ENCODE results near the gene APOBEC4. TPM values are rescaled to one million over a fixed set of nuclear protein-coding genes. Genes with fewer than 3 reads are reported as not detected.

The APOBEC4 gene
- total and polyA plus RNA-seq, 9 of the 15 experiments (the other 6 are each of a cell fraction or from before 2014, with no cell fraction given) = not detected

DNA sequence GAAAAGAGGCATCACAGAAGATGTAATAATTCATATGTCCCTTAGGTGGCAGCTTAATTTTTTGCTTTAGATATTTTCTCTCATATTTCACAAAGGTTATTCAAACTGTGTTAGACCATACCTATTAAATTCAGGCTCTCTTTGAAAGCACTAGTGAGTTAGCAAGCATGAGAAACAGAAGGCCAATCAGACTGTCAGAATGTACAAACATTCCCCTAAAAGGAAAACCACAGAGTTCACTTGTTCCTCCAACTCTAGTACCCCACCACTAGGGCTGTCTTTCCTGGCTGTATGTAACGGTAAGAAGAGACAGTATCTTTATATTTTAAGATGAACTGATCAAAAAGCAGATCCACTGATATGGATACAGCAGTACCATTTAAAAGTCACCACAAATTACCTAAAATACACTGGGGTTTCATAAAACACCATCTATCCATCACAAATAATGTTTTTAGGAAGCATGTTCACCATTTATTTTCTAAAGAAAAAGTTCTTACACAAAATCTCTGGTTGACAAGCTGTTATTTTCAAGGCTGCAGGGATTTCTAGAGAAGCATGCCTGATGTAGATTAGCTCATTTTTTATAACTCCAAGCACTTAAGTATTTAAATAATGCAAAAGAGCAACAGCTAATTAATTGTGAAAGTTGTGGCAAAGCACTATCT lies 19.3 kb downstream of the APOBEC4 start (continued):
- TF ChIP-seq, protein P1, sequence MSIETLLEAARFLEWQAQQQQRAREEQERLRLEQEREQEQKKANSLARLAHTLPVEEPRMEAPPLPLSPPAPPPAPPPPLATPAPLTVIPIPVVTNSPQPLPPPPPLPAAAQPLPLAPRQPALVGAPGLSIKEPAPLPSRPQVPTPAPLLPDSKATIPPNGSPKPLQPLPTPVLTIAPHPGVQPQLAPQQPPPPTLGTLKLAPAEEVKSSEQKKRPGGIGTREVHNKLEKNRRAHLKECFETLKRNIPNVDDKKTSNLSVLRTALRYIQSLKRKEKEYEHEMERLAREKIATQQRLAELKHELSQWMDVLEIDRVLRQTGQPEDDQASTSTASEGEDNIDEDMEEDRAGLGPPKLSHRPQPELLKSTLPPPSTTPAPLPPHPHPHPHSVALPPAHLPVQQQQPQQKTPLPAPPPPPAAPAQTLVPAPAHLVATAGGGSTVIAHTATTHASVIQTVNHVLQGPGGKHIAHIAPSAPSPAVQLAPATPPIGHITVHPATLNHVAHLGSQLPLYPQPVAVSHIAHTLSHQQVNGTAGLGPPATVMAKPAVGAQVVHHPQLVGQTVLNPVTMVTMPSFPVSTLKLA (conservative IDR thresholded peaks at IDR 0.05) = peak in 1 of 2 experiments; percentile 22; a peak in 1 of 4 replicates
- TF ChIP-seq EP400 (IDR thresholded peaks at IDR 0.05) (0 out of 2 replicates have a peak, but pooled peaks have one; percentile 20), ZFPM2 (CRISPR knock-in tag; IDR thresholded peaks at IDR 0.05) (peak; percentile 60; the same call in 1 of the 2 replicates), MCM7 (IDR thresholded peaks at IDR 0.05) (no peak), PHB (CRISPR knock-in tag; IDR thresholded peaks at IDR 0.05) (no peak), SRF (CRISPR knock-in tag; IDR thresholded peaks at IDR 0.05) (peak; percentile 91 to 100), GATA2 (CRISPR knock-in tag; IDR thresholded peaks at IDR 0.05) (peak; percentile 41; the same call in 1 of the 2 replicates), ZFX (CRISPR knock-in tag; IDR thresholded peaks at IDR 0.05) (no peak; the same call in 1 of the 2 replicates), NR2C2 (CRISPR knock-in tag; IDR thresholded peaks at IDR 0.05) (no peak), NR2C2 (tag; IDR thresholded peaks at IDR 0.05) (peak; percentile 51), RCOR1 (IDR thresholded peaks at IDR 0.05; ENCODE audit: borderline replicate concordance in 1 of 2, low read depth in 2 of 2, low read length in 2 of 2) (0 out of 4 replicates have a peak, but pooled peaks of 1 of the 2 experiments have one; percentile 4), EP300 (IDR thresholded peaks at IDR 0.05; ENCODE audit: low read length) (peak; percentile 72)
- TF ChIP-seq, protein P2, sequence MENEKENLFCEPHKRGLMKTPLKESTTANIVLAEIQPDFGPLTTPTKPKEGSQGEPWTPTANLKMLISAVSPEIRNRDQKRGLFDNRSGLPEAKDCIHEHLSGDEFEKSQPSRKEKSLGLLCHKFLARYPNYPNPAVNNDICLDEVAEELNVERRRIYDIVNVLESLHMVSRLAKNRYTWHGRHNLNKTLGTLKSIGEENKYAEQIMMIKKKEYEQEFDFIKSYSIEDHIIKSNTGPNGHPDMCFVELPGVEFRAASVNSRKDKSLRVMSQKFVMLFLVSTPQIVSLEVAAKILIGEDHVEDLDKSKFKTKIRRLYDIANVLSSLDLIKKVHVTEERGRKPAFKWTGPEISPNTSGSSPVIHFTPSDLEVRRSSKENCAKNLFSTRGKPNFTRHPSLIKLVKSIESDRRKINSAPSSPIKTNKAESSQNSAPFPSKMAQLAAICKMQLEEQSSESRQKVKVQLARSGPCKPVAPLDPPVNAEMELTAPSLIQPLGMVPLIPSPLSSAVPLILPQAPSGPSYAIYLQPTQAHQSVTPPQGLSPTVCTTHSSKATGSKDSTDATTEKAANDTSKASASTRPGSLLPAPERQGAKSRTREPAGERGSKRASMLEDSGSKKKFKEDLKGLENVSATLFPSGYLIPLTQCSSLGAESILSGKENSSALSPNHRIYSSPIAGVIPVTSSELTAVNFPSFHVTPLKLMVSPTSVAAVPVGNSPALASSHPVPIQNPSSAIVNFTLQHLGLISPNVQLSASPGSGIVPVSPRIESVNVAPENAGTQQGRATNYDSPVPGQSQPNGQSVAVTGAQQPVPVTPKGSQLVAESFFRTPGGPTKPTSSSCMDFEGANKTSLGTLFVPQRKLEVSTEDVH (IDR thresholded peaks at IDR 0.05; ENCODE audit: low read depth, partially characterized antibody) = no peak
- TF ChIP-seq, protein P3, sequence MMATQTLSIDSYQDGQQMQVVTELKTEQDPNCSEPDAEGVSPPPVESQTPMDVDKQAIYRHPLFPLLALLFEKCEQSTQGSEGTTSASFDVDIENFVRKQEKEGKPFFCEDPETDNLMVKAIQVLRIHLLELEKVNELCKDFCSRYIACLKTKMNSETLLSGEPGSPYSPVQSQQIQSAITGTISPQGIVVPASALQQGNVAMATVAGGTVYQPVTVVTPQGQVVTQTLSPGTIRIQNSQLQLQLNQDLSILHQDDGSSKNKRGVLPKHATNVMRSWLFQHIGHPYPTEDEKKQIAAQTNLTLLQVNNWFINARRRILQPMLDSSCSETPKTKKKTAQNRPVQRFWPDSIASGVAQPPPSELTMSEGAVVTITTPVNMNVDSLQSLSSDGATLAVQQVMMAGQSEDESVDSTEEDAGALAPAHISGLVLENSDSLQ (IDR thresholded peaks at IDR 0.05) = peak; percentile 49
- TF ChIP-seq, protein P4, sequence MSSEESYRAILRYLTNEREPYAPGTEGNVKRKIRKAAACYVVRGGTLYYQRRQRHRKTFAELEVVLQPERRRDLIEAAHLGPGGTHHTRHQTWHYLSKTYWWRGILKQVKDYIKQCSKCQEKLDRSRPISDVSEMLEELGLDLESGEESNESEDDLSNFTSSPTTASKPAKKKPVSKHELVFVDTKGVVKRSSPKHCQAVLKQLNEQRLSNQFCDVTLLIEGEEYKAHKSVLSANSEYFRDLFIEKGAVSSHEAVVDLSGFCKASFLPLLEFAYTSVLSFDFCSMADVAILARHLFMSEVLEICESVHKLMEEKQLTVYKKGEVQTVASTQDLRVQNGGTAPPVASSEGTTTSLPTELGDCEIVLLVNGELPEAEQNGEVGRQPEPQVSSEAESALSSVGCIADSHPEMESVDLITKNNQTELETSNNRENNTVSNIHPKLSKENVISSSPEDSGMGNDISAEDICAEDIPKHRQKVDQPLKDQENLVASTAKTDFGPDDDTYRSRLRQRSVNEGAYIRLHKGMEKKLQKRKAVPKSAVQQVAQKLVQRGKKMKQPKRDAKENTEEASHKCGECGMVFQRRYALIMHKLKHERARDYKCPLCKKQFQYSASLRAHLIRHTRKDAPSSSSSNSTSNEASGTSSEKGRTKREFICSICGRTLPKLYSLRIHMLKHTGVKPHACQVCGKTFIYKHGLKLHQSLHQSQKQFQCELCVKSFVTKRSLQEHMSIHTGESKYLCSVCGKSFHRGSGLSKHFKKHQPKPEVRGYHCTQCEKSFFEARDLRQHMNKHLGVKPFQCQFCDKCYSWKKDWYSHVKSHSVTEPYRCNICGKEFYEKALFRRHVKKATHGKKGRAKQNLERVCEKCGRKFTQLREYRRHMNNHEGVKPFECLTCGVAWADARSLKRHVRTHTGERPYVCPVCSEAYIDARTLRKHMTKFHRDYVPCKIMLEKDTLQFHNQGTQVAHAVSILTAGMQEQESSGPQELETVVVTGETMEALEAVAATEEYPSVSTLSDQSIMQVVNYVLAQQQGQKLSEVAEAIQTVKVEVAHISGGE (CRISPR knock-in tag; IDR thresholded peaks at IDR 0.05) = peak in 1 of 3 experiments; percentile 65; a peak in 1 of 6 replicates
